A172 (cell line): ENCODE results near the gene GSDMA. TPM values are rescaled to one million over a fixed set of nuclear protein-coding genes. Genes with fewer than 3 reads are reported as not detected.

Source experiments
- DNase-seq: peaks from one replicate; pipeline ENCODE4 v3.0.0-alpha.2; 2015; ENCODE audit warnings: low spot score
- total RNA-seq: library from RNA; depleted of rRNA; stranded (reverse); fragments of >200 nt; shearing (Covaris generic); gene quantifications from 2 replicates; pipeline ENCODE4 v1.2.3, GENCODE V29; 2014; rRNA removed

Gene GSDMA
- total RNA-seq, 1 experiment from 2014 or later, result not detected

DNA sequence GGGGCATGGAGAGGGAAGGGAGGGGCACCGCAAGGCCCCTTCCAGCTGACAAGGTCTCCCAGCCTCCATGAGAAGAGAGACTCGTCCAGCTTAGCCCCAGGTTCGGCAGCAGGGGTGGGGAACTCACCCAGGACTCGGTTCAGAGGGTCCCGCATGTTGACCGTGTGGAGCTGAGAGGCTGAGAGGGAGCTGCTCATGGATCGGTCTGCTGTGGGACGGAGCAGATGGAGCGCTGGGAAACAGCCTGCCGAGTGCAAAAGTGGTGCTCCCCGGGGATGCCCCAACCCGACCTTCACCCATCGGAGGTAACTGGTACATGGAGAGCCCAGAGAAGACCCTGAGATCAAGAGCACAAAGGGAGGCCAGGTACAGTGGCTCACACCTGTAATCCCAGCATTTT lies 57.3 kb downstream of the GSDMA start:
- DNase-seq, result no peak

GRCh38 chr17:40021451-40021971 lies 58.7 kb downstream of the GSDMA start:
- DNase-seq, result peak; percentile 89

- DNase-seq, result no peak
Observed at GRCh38 chr17:40022497-40022896, 59.7 kb downstream of the GSDMA start.

GRCh38 chr17:40022961-40023541 lies 60.2 kb downstream of the GSDMA start:
- DNase-seq, result no peak

DNA sequence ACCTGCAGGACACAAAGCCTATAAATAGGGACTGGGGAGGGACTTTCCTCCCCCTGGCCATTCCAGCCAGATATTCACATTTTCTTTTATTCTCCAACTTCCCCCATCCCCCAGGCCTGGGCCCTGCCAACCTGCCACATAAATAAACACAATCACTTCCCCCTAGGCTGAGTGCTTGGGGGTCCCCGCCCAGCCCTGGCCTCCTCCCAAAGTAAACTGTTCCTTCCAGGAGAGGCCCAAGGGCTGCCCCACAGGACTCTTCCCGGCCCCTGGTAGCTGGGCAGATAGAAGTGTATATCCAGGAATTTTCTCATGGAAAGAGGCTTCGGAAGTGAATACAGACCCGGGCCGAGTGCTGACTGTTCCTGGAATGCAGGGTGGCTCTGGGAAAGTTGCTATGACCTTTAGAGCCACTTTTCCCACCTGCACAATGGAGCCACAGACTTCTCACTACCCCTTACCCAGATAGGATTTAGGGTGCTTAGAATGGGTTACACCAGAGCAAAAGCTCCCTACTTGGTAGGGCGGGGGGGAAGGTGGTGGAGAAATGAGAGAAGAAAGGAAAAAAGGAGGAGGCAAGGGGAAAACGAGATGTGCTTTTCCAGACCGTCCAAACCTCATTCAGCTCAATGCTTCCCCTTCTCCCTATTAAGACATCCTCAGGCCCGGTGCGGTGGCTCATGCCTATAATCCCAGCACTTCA lies 60.9 kb downstream of the GSDMA start:
- DNase-seq, result peak; percentile 58

DNA sequence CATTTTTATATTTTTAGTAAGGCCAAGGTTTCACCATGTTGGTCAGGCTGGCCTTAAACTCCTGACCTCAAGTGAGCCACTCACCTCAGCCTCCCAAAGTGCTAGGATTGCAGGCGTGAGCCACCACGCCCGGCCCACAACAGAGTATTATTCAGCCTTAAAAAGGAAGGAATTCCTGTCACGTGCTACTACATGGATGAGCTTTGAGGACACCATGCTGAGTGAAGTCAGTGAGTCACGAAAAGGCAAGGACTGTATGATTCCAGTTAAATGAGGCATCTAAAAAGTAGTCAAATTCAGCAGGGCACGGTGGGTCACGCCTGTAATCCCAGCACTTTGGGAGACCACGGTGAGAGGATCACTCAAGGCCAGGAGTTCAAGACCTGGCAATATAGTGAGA lies 62.1 kb downstream of the GSDMA start:
- peak; percentile 55 for DNase-seq

DNA sequence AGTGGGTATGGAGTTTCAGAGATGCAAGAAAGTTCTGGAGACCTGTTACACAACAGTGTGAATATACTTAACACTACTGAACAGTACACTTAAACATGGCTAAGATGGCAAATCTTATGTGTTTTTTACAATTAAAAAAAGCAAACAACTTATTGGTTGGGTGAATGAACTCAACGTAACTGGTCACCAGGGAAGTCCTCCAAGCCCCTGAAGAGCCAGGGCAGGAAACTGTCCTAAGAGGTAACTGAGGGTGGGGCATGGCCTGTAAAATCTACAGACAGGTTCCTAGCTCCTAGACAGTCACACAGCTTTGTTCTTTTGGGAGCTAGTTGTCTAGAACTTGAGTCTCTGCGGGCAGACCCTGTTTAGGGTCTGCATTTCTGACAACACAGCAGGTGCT lies 62.8 kb downstream of the GSDMA start:
- DNase-seq, result no peak

GRCh38 chr17:40025991-40026815 lies 63.4 kb downstream of the GSDMA start:
- peak; percentile 52 for DNase-seq

GRCh38 chr17:40026816-40027613 lies 64.2 kb downstream of the GSDMA start:
- DNase-seq, result peak; percentile 85

Other genes starting within 250 kb of the GSDMA start
- gene MIEN1, start 232.5 kb upstream of the GSDMA start, total RNA-seq, result 109 and 111 TPM in 2 replicates
- gene GRB7, start 225.1 kb upstream of the GSDMA start, total RNA-seq, result 0.40 and 0.72 TPM in 2 replicates
- gene IKZF3, start 98.7 kb upstream of the GSDMA start, total RNA-seq, result not detected in 2 replicates
- gene ZPBP2, start 94.8 kb upstream of the GSDMA start, total RNA-seq, result not detected in 2 replicates
- gene GSDMB, start 44.4 kb upstream of the GSDMA start, total RNA-seq, result 1.6 and 1.9 TPM in 2 replicates
- 40.2 and 43.7 TPM in 2 replicates for gene ORMDL3, start 35.4 kb upstream of the GSDMA start, total RNA-seq
- gene LRRC3C, start 35.3 kb upstream of the GSDMA start, total RNA-seq, result not detected in 2 replicates
- gene PSMD3, start 17.8 kb downstream of the GSDMA start, total RNA-seq, result 229 and 262 TPM in 2 replicates
- gene CSF3, start 52.4 kb downstream of the GSDMA start, total RNA-seq, result not detected in 2 replicates
- 46.5 and 67.3 TPM in 2 replicates for gene MED24, start 91.4 kb downstream of the GSDMA start, total RNA-seq
- gene THRA, start 100.0 kb downstream of the GSDMA start, total RNA-seq, result 14.5 and 17.8 TPM in 2 replicates
- 1.1 and 2.2 TPM in 2 replicates for gene NR1D1, start 137.6 kb downstream of the GSDMA start, total RNA-seq
- 61.3 and 64.3 TPM in 2 replicates for gene MSL1, start 159.0 kb downstream of the GSDMA start, total RNA-seq
- gene CASC3, start 177.5 kb downstream of the GSDMA start, total RNA-seq, result 44.5 and 50.1 TPM in 2 replicates
- gene RAPGEFL1, start 214.5 kb downstream of the GSDMA start, total RNA-seq, result 0.86 and 4.4 TPM in 2 replicates